Body of pancreas (tissue), 4 donors: ENCODE data around the gene RDX.

Source experiments
- POLR2A ChIP-seq, 3 donors: fragments of 450-650 bp; IDR thresholded peaks; one replicate each; pipeline ENCODE4 v1.6.1; 2016; ENCODE audit warnings: antibody characterized with exemption in 3 of 3, mild to moderate bottlenecking in 2 of 3
- TF ChIP-seq, protein P1 (sequence below), 7 experiments: fragments of 450-650 bp in 4 of 7; fragments of 200-600 bp in 3 of 7; sonication (generic) in 3 of 7; IDR thresholded peaks; one replicate each; pipeline ENCODE4 v1.5.1; 2016 to 2019; ENCODE audit warnings: antibody characterized with exemption in 7 of 7

DNA sequence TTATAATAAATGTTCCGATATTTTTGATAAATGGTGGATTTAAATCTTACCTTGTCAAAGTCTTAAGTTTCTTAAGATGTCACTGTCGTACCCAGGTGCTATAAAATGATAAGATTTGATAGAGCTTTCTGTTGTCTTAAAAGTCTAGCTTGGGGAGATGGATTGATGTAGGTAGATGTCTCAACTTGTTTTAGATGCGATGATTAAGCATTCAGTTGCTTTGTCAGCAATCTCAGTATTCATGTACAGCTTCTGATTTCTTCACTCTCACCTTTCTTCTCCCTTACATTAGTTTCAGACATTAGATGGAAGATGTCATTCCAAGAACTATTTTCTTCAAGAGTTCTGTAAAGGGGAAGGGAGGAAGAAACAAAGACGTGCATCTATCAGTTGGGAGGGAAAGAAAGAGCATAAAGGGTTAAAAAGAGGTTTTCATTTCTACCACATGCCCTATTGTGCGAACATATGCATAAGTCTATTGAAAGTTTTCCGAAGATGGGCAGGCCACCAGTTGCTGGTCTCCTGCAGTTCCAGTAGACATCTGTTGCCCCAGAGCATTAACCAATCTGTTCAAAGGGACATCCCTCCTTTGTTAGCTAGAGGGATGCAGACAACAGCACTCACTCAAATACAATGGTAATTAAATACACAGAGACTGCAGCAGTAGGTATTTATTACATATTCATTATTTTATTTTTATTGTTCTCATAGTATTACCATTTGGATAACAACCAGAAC, 164.9 kb downstream of the RDX start:
- TF ChIP-seq, protein P1, sequence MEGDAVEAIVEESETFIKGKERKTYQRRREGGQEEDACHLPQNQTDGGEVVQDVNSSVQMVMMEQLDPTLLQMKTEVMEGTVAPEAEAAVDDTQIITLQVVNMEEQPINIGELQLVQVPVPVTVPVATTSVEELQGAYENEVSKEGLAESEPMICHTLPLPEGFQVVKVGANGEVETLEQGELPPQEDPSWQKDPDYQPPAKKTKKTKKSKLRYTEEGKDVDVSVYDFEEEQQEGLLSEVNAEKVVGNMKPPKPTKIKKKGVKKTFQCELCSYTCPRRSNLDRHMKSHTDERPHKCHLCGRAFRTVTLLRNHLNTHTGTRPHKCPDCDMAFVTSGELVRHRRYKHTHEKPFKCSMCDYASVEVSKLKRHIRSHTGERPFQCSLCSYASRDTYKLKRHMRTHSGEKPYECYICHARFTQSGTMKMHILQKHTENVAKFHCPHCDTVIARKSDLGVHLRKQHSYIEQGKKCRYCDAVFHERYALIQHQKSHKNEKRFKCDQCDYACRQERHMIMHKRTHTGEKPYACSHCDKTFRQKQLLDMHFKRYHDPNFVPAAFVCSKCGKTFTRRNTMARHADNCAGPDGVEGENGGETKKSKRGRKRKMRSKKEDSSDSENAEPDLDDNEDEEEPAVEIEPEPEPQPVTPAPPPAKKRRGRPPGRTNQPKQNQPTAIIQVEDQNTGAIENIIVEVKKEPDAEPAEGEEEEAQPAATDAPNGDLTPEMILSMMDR (IDR thresholded peaks at IDR 0.05) = no peak
- TF ChIP-seq POLR2A (IDR thresholded peaks at IDR 0.05) = no peak
